Medulla oblongata (tissue), 1 donor: ENCODE results near the gene EFNA5.

ENCODE experiments used
- DNase-seq: peaks from one replicate; pipeline ENCODE4 v3.0.0-alpha.2; 2015; ENCODE audit errors: extremely low spot score

The EFNA5 gene

GRCh38 chr5:107603349-107603748, 67.4 kb downstream of the EFNA5 start:
- DNase-seq, result no peak

- DNase-seq, result no peak
These were observed 67.8 kb downstream of the EFNA5 start for GRCh38 chr5:107602896-107603295.

- DNase-seq, result no peak
These were observed 69.7 kb downstream of the EFNA5 start for GRCh38 chr5:107601076-107601475.

GRCh38 chr5:107598958-107599357, 71.8 kb downstream of the EFNA5 start:
- DNase-seq, result no peak

- no peak for DNase-seq
These were observed 72.9 kb downstream of the EFNA5 start for GRCh38 chr5:107597803-107598202.

- DNase-seq, result no peak
These were observed 73.5 kb downstream of the EFNA5 start for GRCh38 chr5:107597247-107597646.

GRCh38 chr5:107594253-107595045, 76.3 kb downstream of the EFNA5 start:
- DNase-seq, result no peak

- DNase-seq, result no peak
These were observed 77.7 kb downstream of the EFNA5 start for GRCh38 chr5:107593009-107593408.

GRCh38 chr5:107592515-107592914, 78.2 kb downstream of the EFNA5 start:
- DNase-seq, result no peak

- DNase-seq, result no peak
These were observed 80.1 kb downstream of the EFNA5 start for GRCh38 chr5:107590686-107591085.

GRCh38 chr5:107589520-107590193, 81.1 kb downstream of the EFNA5 start:
- no peak for DNase-seq

GRCh38 chr5:107582625-107583024, 88.1 kb downstream of the EFNA5 start:
- no peak for DNase-seq

- no peak for DNase-seq
These were observed 89.6 kb downstream of the EFNA5 start for GRCh38 chr5:107580889-107581820.

GRCh38 chr5:107578051-107578635, 92.6 kb downstream of the EFNA5 start:
- no peak for DNase-seq

GRCh38 chr5:107577394-107577950, 93.3 kb downstream of the EFNA5 start:
- no peak for DNase-seq

GRCh38 chr5:107576736-107577393, 93.9 kb downstream of the EFNA5 start:
- no peak for DNase-seq

- DNase-seq, result no peak
These were observed 94.6 kb downstream of the EFNA5 start for GRCh38 chr5:107576155-107576554.

GRCh38 chr5:107574287-107574686, 96.5 kb downstream of the EFNA5 start:
- no peak for DNase-seq

GRCh38 chr5:107572715-107573368, 97.9 kb downstream of the EFNA5 start:
- no peak for DNase-seq
